ENCODE measurements around the gene RETREG1. TPM values are rescaled to one million over a fixed set of nuclear protein-coding genes. Genes with fewer than 3 reads are reported as not detected.
A peak's percentile ranks its signal among the peaks of the same experiment; 100 is the strongest.

RETREG1 gene
- total and polyA plus RNA-seq, 2 experiments from 2014 or later = 2.3 to 3.6 TPM

DNA sequence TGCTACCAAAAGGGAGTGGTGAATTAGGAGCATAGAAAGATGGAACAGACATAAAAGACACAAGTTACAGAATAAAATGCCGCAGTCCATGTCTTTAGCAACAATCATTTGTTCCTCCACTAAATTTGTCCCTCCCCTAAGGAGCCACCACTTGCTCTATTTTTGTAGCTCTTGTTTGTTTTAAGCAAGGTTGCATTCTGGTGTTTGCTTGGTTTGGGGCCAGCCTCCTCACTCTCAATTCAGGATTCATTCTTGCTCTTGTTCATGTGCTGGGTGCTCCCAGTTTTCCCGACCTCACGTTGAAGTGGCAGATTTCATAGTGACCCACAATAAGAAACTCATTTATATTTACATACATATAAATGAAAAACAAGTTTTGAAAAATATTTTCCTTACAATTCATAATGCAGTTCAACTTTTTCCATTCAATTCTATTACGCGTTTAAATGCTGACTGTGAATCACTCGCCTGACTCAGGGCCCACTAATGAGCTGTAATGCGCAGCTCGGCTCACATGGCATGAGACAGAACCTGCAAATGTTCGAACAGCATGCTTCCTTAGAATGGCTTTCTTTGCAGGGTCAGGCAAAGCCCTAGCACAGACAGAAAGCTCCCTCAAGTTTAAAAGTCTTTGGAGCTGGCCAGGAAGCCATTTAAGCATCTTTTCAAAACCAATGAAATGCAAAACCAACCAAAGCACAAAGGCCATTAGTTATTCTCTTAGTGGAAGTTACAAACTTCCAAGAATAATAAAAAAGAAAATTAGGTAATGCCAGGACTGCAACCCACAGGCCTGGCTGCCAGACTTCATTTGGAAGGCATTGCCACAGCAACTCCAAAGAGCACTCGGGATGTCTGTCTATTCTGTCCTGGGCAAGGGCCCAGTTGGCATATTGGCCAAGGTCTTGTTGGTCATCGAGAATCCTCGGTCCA, 41.7 kb downstream of the RETREG1 start:
- Mint-ChIP-seq H3K9me3 (no peaks in the 10 kb centered on the region; the same call in 1 of the 3 replicates), H3K4me3 (peak overlapping the region; percentile 24; the same call in 1 of the 3 replicates), H3K36me3 (ENCODE audit: low read depth) (no peaks in the 10 kb centered on the region), H3K27me3 (ENCODE audit: insufficient read depth, low read depth, poor library complexity) (peaks cover 2% of the 10 kb centered on the region), H3K27ac (no peak overlapping the region), H3K4me1 (peaks cover 41% of the 10 kb centered on the region)
- H3K27ac ChIP-seq (ENCODE audit: low read depth) = peak overlapping the region; percentile 51
- H3K27me3 ChIP-seq (ENCODE audit: insufficient read depth) = no peaks in the 10 kb centered on the region
- ATAC-seq = peak; percentile 94
- no peaks in the 10 kb centered on the region for H3K9me2 ChIP-seq (ENCODE audit: insufficient read depth)
- peak; percentile 49 for DNase-seq (ENCODE audit: low spot score)
- peaks cover 43% of the 10 kb centered on the region for H3K4me1 ChIP-seq (ENCODE audit: insufficient read depth)
- no peaks in the 10 kb centered on the region for H4K20me1 ChIP-seq (replicated peaks; ENCODE audit: insufficient read depth)
- peak overlapping the region; percentile 46 for H3K4me2 ChIP-seq
- H3F3A ChIP-seq (replicated peaks; ENCODE audit: low read depth) = peaks cover 15% of the 10 kb centered on the region
- TF ChIP-seq, protein P1, sequence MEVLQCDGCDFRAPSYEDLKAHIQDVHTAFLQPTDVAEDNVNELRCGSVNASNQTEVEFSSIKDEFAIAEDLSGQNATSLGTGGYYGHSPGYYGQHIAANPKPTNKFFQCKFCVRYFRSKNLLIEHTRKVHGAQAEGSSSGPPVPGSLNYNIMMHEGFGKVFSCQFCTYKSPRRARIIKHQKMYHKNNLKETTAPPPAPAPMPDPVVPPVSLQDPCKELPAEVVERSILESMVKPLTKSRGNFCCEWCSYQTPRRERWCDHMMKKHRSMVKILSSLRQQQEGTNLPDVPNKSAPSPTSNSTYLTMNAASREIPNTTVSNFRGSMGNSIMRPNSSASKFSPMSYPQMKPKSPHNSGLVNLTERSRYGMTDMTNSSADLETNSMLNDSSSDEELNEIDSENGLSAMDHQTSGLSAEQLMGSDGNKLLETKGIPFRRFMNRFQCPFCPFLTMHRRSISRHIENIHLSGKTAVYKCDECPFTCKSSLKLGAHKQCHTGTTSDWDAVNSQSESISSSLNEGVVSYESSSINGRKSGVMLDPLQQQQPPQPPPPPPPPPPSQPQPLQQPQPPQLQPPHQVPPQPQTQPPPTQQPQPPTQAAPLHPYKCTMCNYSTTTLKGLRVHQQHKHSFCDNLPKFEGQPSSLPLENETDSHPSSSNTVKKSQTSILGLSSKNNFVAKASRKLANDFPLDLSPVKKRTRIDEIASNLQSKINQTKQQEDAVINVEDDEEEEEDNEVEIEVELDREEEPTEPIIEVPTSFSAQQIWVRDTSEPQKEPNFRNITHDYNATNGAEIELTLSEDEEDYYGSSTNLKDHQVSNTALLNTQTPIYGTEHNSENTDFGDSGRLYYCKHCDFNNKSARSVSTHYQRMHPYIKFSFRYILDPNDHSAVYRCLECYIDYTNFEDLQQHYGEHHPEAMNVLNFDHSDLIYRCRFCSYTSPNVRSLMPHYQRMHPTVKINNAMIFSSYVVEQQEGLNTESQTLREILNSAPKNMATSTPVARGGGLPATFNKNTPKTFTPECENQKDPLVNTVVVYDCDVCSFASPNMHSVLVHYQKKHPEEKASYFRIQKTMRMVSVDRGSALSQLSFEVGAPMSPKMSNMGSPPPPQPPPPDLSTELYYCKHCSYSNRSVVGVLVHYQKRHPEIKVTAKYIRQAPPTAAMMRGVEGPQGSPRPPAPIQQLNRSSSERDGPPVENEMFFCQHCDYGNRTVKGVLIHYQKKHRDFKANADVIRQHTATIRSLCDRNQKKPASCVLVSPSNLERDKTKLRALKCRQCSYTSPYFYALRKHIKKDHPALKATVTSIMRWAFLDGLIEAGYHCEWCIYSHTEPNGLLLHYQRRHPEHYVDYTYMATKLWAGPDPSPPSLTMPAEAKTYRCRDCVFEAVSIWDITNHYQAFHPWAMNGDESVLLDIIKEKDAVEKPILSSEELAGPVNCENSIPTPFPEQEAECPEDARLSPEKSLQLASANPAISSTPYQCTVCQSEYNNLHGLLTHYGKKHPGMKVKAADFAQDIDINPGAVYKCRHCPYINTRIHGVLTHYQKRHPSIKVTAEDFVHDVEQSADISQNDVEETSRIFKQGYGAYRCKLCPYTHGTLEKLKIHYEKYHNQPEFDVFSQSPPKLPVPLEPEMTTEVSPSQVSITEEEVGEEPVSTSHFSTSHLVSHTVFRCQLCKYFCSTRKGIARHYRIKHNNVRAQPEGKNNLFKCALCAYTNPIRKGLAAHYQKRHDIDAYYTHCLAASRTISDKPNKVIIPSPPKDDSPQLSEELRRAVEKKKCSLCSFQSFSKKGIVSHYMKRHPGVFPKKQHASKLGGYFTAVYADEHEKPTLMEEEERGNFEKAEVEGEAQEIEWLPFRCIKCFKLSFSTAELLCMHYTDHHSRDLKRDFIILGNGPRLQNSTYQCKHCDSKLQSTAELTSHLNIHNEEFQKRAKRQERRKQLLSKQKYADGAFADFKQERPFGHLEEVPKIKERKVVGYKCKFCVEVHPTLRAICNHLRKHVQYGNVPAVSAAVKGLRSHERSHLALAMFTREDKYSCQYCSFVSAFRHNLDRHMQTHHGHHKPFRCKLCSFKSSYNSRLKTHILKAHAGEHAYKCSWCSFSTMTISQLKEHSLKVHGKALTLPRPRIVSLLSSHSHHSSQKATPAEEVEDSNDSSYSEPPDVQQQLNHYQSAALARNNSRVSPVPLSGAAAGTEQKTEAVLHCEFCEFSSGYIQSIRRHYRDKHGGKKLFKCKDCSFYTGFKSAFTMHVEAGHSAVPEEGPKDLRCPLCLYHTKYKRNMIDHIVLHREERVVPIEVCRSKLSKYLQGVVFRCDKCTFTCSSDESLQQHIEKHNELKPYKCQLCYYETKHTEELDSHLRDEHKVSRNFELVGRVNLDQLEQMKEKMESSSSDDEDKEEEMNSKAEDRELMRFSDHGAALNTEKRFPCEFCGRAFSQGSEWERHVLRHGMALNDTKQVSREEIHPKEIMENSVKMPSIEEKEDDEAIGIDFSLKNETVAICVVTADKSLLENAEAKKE (CRISPR knock-in tag; IDR thresholded peaks at IDR 0.05) = 0 out of 2 replicates have a peak, but pooled peaks have one; percentile 17
- no peak for TF ChIP-seq ZNF114 (CRISPR knock-in tag; IDR thresholded peaks at IDR 0.05)
- peak; percentile 61 for TF ChIP-seq NANOG (IDR thresholded peaks at IDR 0.05; ENCODE audit: borderline replicate concordance)
- H2AFZ ChIP-seq = peak overlapping the region; percentile 54
- H3K4me3 ChIP-seq = no peak overlapping the region
- H3K79me2 ChIP-seq (replicated peaks; ENCODE audit: insufficient read depth) = no peaks in the 10 kb centered on the region
- no peaks in the 10 kb centered on the region for H3K36me3 ChIP-seq (ENCODE audit: insufficient read depth)

DNA sequence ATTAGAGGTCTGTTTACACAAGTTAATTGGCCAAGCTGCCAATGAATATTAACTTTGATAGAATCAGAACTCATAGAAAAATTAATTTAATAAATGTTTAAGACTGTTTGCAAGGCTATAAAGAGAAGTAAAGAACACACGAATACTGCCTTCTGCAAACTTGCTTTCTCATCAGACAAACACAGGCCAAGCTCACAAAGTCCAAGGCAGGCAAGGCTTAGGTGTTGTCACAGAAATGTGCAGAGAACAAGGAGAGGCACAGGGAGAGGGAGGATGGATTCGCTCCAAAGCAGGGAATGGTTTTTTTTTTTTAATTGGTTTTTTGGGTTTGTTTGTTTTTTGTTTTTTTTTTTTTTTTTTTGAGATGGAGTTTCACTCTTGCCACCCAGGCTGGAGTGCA, 43.4 kb downstream of the RETREG1 start:
- Histone ChIP-seq H4K20me1 (replicated peaks; ENCODE audit: insufficient read depth) (no peaks in the 10 kb centered on the region), H3K4me1 (ENCODE audit: insufficient read depth) (peaks cover 35% of the 10 kb centered on the region), H3K4me3 (no peak overlapping the region), H3K36me3 (ENCODE audit: insufficient read depth) (no peaks in the 10 kb centered on the region), H2AFZ (no peak overlapping the region; the same call in 1 of the 2 replicates), H3K27ac (ENCODE audit: low read depth) (no peak overlapping the region), H3F3A (replicated peaks; ENCODE audit: low read depth) (peaks cover 10% of the 10 kb centered on the region), H3K79me2 (replicated peaks; ENCODE audit: insufficient read depth) (no peaks in the 10 kb centered on the region), H3K27me3 (ENCODE audit: insufficient read depth) (no peaks in the 10 kb centered on the region), H3K9me2 (ENCODE audit: insufficient read depth) (no peaks in the 10 kb centered on the region), H3K4me2 (no peak overlapping the region)
- H3K9me3 Mint-ChIP-seq = no peaks in the 10 kb centered on the region; the same call in 1 of the 3 replicates
- peaks cover 34% of the 10 kb centered on the region for H3K4me1 Mint-ChIP-seq
- no peak for ATAC-seq
- H3K27me3 Mint-ChIP-seq (ENCODE audit: insufficient read depth, low read depth, poor library complexity) = peaks cover 2% of the 10 kb centered on the region
- H3K36me3 Mint-ChIP-seq (ENCODE audit: low read depth) = no peaks in the 10 kb centered on the region
- no peak overlapping the region for H3K27ac Mint-ChIP-seq
- no peak overlapping the region for H3K4me3 Mint-ChIP-seq
- DNase-seq (ENCODE audit: low spot score) = no peak
- TF ChIP-seq, protein P1 (CRISPR knock-in tag; IDR thresholded peaks at IDR 0.05) = no peak
- no peak for TF ChIP-seq ZNF331 (CRISPR knock-in tag; IDR thresholded peaks at IDR 0.05; ENCODE audit: low read depth)
- TF ChIP-seq NANOG (IDR thresholded peaks at IDR 0.05; ENCODE audit: borderline replicate concordance) = no peak

All from GM23338 (cell line).